Measurements from ENCODE around the gene NMNAT3.

NMNAT3 gene

DNA sequence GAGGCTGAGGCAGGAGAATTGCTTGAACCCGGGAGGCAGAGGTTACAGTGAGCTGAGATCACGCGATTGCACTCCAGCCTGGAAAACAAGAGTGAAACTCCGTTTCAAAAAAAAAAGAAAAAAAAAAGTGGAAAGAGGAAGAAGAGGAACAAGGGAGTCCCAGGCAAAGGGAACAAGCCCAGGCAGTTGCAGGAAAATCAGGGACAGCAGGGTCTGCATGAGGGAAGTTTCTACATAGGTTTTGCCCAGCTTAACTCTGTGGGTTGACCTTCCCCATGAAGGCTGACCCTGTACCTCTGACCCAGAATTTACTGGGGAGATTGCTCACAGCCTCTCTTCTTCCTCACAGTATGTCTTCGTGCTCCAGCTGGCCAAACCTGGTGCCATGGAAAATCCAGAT is 150.5 kb downstream of the NMNAT3 start:
- TF ChIP-seq, protein P1, sequence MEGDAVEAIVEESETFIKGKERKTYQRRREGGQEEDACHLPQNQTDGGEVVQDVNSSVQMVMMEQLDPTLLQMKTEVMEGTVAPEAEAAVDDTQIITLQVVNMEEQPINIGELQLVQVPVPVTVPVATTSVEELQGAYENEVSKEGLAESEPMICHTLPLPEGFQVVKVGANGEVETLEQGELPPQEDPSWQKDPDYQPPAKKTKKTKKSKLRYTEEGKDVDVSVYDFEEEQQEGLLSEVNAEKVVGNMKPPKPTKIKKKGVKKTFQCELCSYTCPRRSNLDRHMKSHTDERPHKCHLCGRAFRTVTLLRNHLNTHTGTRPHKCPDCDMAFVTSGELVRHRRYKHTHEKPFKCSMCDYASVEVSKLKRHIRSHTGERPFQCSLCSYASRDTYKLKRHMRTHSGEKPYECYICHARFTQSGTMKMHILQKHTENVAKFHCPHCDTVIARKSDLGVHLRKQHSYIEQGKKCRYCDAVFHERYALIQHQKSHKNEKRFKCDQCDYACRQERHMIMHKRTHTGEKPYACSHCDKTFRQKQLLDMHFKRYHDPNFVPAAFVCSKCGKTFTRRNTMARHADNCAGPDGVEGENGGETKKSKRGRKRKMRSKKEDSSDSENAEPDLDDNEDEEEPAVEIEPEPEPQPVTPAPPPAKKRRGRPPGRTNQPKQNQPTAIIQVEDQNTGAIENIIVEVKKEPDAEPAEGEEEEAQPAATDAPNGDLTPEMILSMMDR (IDR thresholded peaks at IDR 0.05; ENCODE audit: insufficient read depth, low read depth, low read length, missing control alignments): no peak
- DNase-seq (ENCODE audit: low read depth): no peak
- no peak overlapping the region for H3K4me3 ChIP-seq (ENCODE audit: low read depth, low read length)

DNA sequence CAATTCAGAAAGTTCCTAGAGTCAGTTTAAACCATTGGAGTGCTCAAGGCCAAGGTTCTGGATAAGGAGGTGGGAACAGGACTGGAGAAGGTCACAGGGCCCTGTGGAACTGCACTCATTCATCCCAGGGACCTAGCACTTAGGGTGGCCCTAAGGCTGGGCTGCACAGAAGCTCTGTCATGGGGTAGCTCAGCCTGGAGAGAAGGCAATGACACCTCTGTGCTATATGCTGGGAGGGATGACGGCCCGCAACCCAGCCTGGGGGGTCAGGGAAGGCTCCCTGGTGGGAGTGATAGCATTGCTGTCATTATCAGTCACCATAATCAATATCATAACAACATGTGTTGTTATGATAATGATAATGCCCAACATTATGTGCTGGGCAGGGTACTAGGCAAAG is 151.6 kb downstream of the NMNAT3 start:
- H3K4me3 ChIP-seq (ENCODE audit: low read depth, low read length): no peak overlapping the region
- DNase-seq (ENCODE audit: low read depth): no peak
- TF ChIP-seq, protein P1 (IDR thresholded peaks at IDR 0.05; ENCODE audit: insufficient read depth, low read depth, low read length, missing control alignments): no peak

DNA sequence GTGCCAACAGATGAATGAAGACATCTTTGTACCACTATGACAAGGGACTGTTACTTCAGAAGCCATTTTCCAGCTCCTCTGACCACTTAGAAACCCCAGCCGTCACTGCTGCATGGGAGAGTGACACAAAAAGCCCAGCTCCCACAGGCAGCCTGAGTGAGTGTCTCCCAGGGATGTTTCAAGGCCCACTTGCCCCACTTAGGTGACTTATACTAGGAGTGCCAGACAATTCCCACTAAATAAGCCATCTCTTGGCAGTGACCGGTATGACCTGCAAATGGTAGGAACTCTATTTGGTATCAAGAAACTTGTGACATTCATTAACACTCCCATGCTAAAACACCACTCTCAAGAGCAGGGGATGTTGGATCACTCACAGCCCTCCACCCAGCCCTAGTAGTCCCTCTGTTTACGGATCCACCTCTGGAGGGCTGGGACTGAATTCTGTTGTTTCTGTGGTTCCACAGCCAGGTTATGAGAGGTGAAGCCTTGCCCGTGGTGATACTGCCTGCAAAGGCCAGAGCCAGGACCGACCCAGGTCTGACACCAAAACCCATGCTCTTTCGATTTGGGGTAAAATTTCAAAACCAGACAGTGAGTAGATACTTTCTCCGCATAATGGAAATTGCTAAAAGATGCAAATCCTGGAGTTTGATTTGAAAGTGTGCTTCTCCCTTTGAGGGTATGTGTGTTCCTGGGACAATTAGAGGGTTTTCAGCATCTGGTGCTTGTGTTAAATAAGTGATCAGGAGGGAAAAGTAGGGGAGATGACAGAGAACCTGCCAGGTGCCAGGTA is 152.7 kb downstream of the NMNAT3 start:
- no peak for DNase-seq (ENCODE audit: low read depth)
- TF ChIP-seq, protein P1 (IDR thresholded peaks at IDR 0.05; ENCODE audit: insufficient read depth, low read depth, low read length, missing control alignments): no peak
- H3K4me3 ChIP-seq (ENCODE audit: low read depth, low read length): no peak overlapping the region

DNA sequence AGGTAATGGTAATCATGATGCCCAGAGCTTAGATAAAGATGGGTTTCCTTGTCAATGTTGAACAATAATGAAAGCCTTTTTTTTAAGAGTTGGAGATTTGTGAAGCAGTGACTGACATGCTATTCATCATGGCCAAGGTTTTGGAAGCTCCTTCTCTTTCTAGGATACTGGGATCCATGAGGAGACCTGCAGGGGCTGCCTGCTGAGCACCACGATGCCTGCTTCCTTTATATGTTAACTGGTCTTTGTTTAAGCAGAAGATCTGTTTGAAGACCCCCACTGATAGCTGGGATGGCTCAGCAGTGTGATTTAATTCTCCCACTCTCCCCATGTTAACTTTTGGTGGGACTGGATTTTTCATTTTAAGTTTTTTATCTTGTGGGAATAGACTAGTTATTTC is 154.1 kb downstream of the NMNAT3 start:
- H3K4me3 ChIP-seq (ENCODE audit: low read depth, low read length): no peak overlapping the region
- DNase-seq (ENCODE audit: low read depth): no peak
- TF ChIP-seq, protein P1 (IDR thresholded peaks at IDR 0.05; ENCODE audit: insufficient read depth, low read depth, low read length, missing control alignments): no peak

DNA sequence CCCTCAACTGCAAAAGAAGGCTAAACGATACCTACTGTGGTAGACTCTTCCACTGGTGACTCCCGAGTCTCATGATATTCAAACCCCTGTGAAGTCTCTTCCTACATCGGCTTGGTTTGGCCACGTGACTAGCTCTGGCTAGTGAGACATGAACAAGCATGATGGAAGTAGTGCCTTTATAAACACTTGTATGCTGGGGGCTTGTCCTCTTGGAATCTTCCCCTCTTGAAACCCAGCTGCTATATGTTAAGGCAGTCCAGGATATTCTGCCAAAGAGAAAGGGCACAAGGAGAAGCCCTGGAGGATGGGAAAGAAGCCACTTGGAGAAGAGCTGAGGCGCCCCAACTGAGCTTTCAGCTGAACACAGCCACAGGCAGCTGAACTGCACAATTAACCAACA is 154.6 kb downstream of the NMNAT3 start:
- TF ChIP-seq, protein P1 (IDR thresholded peaks at IDR 0.05; ENCODE audit: insufficient read depth, low read depth, low read length, missing control alignments): no peak
- DNase-seq (ENCODE audit: low read depth): no peak
- H3K4me3 ChIP-seq (ENCODE audit: low read depth, low read length): no peak overlapping the region

DNA sequence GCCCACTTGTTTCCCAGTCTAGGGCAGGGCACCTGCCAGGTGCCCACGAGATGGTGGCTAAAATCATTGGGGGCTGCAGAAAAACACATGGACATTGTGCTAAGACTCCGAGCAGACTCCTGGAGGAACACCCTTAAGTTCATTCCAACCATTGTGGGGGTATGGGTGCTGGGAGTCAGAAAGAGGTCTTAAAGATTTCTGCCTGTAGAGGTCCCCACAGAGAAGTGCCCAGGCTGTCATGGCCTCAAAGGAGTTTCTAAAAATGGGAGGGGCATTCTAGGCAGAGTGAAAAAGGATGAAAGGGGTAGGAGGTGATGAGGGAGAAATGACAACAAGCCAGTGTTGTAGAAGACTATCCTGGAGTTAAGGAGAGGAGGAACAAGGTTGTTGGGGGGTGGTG is 155.4 kb downstream of the NMNAT3 start:
- no peak overlapping the region for H3K4me3 ChIP-seq (ENCODE audit: low read depth, low read length)
- TF ChIP-seq, protein P1 (IDR thresholded peaks at IDR 0.05; ENCODE audit: insufficient read depth, low read depth, low read length, missing control alignments): no peak
- no peak for DNase-seq (ENCODE audit: low read depth)

DNA sequence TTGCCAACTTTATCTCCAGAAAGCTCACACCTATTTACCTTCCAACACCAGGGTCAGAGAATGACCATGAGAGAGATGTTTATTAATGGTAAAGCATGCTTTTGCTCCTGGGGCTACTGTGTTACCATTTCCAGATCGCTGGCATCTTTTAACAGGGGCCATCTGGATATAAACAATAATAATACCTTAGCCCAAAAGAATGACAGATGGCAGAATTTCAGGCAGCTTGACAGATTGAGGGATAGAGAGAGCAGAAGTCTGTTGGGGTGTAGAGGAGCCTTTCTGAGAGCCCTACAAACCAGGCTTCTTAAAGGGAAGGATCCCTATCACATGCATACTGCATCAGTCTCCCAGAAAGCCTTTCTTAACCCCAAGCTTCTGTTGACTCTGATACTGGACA is 156.0 kb downstream of the NMNAT3 start:
- no peak for DNase-seq (ENCODE audit: low read depth)
- TF ChIP-seq, protein P1 (IDR thresholded peaks at IDR 0.05; ENCODE audit: insufficient read depth, low read depth, low read length, missing control alignments): no peak
- no peak overlapping the region for H3K4me3 ChIP-seq (ENCODE audit: low read depth, low read length)
